ENCODE data around the gene GPRC5B. TPM values are rescaled to one million over a fixed set of nuclear protein-coding genes. Genes with fewer than 3 reads are reported as not detected.

Gene GPRC5B
- total and polyA plus RNA-seq, 2 of the 8 experiments (the other 6 are each of a cell fraction or from before 2014, with no cell fraction given), result 106 to 160 TPM

DNA sequence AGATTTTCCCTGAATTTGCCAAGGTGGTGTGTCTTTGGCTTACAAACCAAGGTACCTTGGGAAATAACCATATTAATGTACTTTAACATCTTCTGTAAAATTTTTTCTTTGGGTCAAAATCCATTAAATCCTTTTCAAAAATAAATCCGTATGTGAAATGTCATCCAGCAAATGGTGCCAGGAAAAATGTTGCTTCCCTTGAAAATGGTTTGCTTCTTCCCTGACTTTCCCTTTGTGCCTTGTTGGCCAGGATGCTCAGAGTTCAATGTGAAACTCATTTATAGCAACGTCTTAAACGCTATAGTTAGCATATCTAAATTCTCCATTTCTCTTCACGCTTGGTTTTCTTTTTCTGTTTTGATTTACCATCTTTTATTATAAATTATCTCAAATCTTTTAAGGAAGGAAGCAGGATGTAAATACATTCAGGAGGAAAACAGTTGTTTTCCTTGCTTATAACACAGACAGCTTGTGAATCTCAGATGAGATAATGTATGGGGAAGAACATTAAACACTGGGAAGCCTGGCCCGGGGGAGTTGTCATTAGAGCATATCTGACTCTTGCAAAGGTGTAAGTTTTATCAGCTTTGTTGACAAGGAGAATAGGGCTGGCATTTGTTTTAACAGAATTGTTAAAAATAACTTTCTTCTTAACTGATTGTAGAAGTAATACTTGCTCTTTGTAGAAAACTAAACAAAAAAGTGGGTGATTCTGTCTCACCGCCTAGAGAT, 42.1 kb downstream of the GPRC5B start (continued):
- TF ChIP-seq, protein P1, sequence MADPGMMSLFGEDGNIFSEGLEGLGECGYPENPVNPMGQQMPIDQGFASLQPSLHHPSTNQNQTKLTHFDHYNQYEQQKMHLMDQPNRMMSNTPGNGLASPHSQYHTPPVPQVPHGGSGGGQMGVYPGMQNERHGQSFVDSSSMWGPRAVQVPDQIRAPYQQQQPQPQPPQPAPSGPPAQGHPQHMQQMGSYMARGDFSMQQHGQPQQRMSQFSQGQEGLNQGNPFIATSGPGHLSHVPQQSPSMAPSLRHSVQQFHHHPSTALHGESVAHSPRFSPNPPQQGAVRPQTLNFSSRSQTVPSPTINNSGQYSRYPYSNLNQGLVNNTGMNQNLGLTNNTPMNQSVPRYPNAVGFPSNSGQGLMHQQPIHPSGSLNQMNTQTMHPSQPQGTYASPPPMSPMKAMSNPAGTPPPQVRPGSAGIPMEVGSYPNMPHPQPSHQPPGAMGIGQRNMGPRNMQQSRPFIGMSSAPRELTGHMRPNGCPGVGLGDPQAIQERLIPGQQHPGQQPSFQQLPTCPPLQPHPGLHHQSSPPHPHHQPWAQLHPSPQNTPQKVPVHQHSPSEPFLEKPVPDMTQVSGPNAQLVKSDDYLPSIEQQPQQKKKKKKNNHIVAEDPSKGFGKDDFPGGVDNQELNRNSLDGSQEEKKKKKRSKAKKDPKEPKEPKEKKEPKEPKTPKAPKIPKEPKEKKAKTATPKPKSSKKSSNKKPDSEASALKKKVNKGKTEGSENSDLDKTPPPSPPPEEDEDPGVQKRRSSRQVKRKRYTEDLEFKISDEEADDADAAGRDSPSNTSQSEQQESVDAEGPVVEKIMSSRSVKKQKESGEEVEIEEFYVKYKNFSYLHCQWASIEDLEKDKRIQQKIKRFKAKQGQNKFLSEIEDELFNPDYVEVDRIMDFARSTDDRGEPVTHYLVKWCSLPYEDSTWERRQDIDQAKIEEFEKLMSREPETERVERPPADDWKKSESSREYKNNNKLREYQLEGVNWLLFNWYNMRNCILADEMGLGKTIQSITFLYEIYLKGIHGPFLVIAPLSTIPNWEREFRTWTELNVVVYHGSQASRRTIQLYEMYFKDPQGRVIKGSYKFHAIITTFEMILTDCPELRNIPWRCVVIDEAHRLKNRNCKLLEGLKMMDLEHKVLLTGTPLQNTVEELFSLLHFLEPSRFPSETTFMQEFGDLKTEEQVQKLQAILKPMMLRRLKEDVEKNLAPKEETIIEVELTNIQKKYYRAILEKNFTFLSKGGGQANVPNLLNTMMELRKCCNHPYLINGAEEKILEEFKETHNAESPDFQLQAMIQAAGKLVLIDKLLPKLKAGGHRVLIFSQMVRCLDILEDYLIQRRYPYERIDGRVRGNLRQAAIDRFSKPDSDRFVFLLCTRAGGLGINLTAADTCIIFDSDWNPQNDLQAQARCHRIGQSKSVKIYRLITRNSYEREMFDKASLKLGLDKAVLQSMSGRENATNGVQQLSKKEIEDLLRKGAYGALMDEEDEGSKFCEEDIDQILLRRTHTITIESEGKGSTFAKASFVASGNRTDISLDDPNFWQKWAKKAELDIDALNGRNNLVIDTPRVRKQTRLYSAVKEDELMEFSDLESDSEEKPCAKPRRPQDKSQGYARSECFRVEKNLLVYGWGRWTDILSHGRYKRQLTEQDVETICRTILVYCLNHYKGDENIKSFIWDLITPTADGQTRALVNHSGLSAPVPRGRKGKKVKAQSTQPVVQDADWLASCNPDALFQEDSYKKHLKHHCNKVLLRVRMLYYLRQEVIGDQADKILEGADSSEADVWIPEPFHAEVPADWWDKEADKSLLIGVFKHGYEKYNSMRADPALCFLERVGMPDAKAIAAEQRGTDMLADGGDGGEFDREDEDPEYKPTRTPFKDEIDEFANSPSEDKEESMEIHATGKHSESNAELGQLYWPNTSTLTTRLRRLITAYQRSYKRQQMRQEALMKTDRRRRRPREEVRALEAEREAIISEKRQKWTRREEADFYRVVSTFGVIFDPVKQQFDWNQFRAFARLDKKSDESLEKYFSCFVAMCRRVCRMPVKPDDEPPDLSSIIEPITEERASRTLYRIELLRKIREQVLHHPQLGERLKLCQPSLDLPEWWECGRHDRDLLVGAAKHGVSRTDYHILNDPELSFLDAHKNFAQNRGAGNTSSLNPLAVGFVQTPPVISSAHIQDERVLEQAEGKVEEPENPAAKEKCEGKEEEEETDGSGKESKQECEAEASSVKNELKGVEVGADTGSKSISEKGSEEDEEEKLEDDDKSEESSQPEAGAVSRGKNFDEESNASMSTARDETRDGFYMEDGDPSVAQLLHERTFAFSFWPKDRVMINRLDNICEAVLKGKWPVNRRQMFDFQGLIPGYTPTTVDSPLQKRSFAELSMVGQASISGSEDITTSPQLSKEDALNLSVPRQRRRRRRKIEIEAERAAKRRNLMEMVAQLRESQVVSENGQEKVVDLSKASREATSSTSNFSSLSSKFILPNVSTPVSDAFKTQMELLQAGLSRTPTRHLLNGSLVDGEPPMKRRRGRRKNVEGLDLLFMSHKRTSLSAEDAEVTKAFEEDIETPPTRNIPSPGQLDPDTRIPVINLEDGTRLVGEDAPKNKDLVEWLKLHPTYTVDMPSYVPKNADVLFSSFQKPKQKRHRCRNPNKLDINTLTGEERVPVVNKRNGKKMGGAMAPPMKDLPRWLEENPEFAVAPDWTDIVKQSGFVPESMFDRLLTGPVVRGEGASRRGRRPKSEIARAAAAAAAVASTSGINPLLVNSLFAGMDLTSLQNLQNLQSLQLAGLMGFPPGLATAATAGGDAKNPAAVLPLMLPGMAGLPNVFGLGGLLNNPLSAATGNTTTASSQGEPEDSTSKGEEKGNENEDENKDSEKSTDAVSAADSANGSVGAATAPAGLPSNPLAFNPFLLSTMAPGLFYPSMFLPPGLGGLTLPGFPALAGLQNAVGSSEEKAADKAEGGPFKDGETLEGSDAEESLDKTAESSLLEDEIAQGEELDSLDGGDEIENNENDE (IDR thresholded peaks at IDR 0.05; ENCODE audit: insufficient replicate concordance, low read length), result no peak
- TF ChIP-seq BCL11A (IDR thresholded peaks at IDR 0.05; ENCODE audit: low read depth in 2 of 2, low read length in 2 of 2) (no peak), POLR2AphosphoS5 (IDR thresholded peaks at IDR 0.05; ENCODE audit: low read depth, low read length) (no peak), RFX5 (IDR thresholded peaks at IDR 0.05; ENCODE audit: borderline replicate concordance, low read depth, low read length) (no peak), ZNF274 (IDR thresholded peaks at IDR 0.05; ENCODE audit: borderline replicate concordance, extremely low read depth, low read length) (no peak), CHD1 (IDR thresholded peaks at IDR 0.05; ENCODE audit: low read depth, low read length) (no peak), RAD21 (IDR thresholded peaks at IDR 0.05 in 1 of 2, conservative IDR thresholded peaks at IDR 0.05 in 1 of 2; ENCODE audit: low read depth in 2 of 2, low read length in 2 of 2) (no peak)
- TF ChIP-seq, protein P2, sequence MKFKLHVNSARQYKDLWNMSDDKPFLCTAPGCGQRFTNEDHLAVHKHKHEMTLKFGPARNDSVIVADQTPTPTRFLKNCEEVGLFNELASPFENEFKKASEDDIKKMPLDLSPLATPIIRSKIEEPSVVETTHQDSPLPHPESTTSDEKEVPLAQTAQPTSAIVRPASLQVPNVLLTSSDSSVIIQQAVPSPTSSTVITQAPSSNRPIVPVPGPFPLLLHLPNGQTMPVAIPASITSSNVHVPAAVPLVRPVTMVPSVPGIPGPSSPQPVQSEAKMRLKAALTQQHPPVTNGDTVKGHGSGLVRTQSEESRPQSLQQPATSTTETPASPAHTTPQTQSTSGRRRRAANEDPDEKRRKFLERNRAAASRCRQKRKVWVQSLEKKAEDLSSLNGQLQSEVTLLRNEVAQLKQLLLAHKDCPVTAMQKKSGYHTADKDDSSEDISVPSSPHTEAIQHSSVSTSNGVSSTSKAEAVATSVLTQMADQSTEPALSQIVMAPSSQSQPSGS (IDR thresholded peaks at IDR 0.05; ENCODE audit: low read length), result no peak
